ENCODE measurements around the gene DEPDC7.
"Not testable (repeated sequence)": the region's sequence is repeated elsewhere in the genome, so short reads cannot be mapped to it uniquely, and the experiment has no call there.

DEPDC7 gene

DNA sequence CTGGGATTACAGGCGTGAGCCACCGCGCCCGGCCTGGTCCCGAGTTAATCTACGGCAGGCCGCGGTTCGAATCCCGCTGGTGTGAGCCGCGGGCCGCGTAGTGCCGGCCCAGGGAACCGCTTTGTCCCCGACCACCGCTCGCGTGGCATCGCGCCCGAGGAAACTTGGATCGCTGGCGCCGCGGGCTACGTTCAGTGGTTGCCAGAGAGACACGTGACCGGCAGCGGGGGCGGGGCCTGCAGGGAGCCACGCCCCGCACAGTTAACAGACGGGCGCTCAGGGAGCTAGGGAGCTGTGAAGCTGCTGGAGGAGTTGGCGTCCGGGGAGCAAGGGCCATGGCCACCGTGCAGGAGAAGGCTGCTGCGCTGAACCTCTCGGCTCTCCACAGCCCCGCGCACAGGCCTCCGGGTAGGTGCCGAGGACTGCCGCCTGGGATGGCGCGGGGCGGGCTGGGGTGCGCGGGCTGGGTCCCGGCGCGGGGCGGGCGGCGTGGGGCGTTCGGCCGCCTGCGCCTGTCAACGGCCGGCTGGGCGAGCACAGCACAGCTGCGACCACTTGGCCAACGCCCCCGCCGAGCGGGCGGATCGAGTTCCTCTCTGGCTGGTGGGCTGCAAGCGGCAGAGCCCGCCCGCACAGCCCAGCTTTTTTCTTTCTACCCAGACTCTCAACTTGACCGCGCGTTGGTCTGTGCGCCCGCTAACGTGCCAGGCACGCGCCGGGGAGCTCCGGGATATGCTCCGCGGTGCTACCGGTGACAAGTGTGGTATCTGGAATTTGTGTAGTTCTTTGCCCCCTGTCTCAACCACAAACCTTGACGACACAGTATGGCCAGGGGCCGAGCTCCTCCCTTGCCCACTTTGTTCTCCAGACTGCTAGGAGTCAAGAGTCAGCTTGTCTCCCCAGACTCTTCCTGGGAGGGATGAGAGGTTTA, at the start of gene DEPDC7:
Gene DEPDC7, plus strand, starts transcription at position 258 of the 931 bp plus-strand sequence. Its CDS starts 78 bp downstream, at position 336.
- no peak for DNase-seq

DNA sequence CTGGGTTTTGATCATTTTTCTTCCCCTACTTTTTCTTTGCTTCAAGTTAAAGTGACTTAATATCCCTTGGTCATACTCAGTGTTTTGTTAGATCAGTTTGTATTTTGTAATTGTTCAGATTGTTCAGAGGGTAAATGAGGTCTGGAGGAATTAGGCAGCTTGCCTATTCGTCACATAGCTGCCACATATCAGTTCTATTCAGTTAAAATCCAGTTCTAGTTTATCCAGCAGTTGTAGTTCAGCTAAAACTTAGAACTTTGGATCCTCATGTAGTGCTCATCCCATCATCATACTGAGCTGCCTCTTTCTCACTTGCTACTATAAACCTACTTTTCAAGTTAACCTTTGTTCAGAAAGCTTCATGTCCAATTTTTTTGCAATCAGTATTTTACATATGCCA, 47.1 kb upstream of the DEPDC7 start:
- DNase-seq, result no peak

DNA sequence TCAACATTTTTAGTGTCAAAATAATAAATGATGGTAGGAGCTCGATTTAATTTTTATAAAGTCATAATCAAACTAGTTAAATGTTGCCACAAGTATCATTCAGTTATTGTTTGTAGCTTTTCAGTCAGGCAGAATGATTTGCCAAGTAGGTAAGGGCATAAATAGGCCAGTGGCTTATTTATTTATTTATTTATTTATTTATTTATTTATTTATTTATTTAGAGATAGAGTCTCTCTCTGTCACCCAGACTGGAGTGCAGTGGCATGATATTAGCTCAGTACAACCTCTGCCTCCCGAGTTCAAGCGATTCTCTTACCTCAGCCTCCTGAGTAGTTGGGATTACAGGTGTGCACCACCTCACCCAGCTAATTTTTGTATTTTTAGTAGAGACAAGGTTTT, 43.4 kb upstream of the DEPDC7 start:
- not testable (repeated sequence) for DNase-seq

DNA sequence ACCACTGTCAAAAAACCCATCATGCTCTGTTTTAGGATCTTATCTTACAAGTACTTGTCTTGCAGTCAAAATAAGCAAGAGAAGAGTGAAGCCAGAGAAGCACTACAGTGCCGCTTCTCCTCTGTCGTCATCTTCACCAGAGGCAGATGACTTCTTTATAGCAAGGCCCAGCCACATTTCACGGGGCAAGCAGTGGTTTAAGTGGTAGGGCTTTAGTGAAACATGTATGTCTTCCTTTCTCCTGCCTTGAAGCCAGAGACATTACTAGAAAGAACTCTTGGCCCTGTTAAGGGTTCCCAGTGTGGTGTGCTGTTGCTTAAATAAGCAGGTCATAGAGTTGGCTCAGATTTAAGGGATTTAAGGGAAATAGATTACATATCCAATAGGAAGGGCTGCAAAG, 42.9 kb upstream of the DEPDC7 start:
- no peak for DNase-seq

DNA sequence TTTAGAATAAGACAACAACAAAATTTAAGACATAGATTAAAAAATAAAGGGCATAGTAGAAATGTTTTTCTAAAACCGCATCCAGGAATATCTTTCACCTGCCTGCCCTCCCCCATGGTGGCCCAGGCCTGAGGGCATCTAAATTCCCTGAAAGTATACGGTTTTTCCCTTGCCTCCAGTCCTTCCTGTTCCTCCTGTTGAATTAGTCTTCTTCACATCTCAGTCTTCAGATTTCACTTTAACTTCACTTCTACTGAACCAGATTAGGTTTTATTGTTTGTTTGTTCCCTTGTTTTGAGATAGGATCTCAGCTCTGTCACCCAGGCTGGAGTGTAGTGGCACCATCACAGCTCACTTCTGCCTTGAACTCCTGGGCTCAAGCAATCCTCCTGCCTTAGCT, 33.1 kb upstream of the DEPDC7 start:
- DNase-seq, result no peak

DNA sequence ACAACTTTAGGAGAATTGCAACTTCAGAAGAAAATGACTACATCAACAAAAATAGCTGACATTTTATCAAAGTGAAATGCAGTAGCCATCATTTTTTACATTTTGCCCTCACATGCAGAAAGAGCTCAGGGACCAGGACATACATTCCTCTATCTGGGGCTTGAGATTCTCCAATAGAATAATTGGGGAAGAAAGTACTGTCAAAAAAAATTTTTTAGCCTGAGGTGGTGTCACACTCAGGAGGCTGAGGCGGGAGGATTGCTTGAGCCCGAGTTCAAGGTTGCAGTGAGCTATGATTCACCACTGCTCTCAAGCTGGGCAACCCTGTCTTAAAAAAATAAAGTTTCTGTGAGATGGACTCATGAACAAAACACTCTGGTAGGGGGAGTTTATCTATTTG, 32.2 kb upstream of the DEPDC7 start:
- no peak for DNase-seq

DNA sequence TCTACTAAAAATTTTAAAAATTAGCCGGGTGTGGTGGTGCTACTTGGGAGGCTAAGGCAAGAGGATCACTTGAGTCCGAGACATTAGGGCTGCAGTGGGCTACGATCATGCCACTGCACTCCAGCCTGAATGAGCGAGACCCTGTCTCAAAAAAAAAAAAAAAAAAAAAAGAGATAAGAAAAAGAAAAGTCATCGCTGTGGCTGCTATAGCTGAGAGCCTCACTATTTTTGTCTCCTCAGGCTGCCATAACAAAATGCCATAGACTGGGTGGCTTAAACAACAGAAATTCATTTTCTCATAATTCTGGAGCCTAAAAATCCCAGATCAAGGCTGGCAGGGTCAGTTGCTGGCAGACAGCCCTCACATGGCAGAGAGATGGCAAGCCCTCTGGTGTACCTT, 30.1 kb upstream of the DEPDC7 start:
- DNase-seq, result no peak

DNA sequence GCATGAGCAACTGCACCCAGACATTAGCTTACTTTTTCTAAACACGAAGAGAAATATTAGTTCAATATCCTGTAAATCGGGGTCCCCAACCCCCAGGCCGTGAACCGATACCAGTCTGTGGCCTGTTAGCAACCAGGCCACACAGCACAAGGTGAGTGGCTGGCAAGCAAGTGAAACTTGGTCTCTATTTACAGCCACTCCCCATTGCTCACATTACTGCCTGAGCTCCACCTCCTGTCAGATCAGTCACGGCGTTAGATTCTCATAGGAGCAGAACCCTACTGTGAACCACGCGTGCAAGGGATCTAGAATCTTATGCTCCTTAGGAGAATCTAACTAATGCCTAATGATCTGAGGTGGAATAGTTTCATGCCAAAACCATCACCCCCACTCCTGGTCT, 27.8 kb upstream of the DEPDC7 start:
- no peak for DNase-seq

DNA sequence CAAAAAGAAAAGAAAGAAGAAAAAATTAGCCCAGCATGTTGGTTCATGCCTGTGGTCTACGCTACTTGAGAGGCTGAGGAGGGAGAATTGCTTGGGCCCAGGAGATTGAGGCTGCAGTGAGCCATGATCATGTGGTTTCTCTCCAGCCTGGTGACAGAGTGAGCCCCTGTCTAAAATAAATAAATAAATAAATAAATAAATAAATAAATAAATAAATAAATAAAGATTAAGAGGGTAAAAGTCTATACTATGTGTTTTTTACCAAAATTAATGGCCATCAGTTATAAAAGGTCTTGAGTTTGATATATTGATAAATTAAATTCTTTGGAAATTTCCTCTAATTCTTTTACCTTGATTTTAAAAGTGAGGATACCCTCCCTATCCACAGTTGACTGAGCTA, 25.2 kb upstream of the DEPDC7 start:
- no peak for DNase-seq

DNA sequence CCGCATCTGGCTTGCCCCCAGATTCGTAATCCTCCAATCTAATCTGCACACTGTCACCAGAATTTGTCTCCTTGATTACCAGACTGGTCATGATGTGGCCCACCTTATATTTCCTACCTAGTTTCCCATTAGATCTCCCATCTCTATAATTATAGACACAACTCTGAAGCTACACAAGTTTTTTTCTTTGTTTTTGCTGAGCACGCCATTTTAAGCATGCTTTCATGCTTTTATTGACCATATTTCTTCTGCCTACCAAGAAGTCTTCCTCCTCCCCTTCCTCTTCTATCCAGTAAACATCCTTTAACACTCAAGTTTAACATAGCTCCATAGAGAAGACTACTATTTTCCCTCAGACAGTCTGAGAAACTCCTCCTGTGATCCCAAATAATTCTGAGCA, 24.3 kb upstream of the DEPDC7 start:
- no peak for DNase-seq

DNA sequence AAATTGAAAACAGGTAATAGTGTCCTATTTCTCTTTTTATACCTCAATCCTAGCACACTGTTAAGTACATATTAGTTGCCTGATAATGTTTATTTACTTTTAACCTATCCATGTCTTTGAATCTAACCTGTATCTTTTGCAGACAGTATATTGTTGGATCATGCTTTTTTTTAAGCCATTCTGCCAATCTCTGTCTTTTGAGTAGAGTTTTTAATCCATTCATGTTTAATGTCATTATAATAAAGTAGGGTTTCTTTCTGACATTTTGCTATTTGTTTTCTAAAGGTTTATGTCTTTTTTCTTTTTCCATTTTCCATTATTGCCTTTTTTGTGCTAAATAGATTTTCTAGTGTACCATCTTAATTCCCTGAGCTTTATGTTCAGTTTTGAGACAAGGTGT, 23.8 kb upstream of the DEPDC7 start:
- DNase-seq, result no peak

DNA sequence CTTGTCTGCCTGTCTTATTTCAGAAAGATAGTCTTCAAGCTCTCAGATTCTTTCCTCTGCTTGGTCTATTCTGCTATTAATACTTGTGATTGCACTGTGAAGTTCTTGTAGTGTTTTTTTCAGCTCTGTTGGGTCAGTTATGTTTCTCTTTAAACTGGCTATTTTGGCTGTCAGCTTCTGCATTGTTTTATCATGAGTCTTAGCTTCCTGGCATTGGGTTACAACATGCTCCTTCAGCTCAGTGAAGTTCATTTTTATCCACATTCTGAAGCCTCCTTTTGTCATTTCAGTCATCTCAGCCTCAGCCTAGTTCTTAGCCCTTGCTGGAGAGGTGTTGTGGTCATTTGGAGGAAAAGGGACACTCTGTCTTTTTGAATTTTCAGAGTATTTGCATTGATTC, 15.5 kb upstream of the DEPDC7 start:
- DNase-seq, result no peak

DNA sequence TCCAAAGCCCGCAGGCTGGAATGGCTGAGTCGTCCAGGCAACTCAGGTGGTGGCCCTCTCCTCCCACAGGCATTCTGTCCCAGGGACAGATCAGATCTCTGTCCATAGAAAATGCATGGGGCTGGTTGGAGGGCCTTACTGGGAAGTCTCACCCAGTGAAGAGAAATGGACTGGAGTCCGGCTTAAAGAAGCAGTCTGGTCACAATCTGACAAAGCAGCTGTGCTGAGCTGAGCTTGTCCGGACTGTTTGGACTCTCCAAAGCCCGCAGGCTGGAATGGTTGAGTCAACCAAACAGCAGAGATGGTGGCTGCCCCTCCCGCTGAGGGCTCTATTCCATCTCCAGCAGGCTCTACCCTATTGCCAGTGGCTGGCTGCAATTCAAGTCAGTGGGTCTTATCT, 14.4 kb upstream of the DEPDC7 start:
- DNase-seq, result no peak

DNA sequence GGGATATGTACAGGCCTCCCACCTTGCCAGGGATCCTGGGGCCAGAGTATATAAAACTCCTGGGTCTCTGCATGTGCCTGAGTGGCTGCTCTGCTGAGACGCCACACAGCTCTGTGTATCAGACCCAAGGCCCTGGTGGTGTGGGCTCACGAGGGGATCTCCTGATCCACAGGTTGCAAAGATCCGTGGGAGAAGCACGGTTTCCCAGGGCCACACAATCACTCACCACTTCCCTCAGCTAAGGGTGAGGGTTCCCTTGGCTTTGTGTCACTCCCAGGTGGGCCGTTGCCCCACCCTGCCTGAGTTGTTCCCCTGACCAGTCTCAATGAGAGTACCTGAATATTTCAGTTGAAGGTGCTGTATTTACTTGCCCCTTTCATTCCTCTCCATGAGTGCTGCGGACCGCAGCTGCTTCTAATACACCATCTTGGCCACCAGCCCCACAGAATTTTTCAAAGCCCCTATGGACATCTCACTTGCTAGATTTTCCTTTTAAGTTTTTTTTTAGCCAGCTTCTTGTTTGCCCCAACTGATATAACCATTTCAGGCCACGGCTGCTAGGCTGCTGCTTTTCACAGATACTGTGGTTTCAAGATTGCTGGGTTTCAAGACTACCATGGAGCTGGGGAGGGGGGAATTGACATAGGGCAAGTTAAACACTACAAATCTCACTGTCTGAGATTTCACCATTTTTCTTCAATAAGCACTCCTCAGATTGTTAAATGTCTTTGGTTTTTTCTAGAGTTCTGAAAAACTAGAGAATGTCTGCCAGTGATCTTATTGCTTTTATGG, 13.7 kb upstream of the DEPDC7 start:
- no peak for DNase-seq

DNA sequence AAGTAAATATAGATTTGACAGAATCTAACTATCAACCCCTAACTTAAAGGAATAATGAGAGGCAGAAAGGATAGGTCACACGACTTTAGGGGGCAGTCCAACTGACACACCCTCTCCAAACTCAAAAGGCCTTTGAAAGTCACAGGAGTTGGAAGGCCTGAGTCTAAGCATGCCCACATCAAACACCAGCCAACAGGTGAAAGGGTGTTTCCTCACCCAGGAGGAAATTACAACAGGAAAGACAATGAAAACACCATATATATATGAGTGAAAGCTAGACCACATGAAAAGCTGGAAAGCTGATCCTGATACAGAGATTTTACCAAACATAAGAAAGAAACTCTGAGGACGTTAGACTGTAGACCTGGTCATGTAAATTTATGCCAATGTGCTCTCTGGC, 10.5 kb upstream of the DEPDC7 start:
- no peak for DNase-seq

DNA sequence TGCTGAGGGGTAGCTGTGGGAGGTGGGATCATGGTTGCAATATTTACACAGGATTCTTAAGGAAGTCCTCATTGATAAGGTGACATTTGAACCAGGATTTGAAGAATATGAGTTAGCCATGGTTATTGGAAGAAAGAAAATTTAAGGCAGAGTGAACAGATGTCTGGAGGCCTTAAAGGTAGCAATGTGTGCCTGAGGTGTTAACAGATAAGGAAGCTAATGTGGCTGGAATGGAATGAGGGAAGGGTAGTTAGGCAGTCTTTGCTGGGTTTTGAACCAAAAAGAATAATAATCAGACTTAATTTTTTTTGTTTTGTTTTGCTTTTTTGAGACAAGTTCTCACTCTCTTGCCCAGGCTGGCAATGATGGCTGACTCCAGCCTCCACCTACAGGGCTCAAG, 9.7 kb upstream of the DEPDC7 start:
- no peak for DNase-seq

DNA sequence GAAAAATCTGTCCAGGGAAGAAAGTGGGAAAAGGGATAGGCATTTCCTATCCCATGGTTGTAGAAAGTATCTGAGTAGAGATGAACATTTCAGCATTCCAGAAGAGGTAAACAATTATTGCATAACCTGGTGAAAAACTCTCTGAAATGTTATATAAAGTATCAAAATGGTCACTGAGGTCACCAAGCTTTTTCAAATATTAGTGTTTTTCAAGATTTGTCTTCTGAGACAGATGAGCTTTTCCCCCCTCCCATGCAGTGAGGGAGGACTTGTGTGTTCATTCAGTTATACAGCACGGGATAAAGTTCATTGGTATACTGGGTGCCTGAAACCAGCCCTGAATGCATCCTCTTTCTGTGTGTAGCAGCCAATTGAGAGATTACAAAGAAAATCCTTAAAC, 1.9 kb upstream of the DEPDC7 start:
- no peak for DNase-seq

DNA sequence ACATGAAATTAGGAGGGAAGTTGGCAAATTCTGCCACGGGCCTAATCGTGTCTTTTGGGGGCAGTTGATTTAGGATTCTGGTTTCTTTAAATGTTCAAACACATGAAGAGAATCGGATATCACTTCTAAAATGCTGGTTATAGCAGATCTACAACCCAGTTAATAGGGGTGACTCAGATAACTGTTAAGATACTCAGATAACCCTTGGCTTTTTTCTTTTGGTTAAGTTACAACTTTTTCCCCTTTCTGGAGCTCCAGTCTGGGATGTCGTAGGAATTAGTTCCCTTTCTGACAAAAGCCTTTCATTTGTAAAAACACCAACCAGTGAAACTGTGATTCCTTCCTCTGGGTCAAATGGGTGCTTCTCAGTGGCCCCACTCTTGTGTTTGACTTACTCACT, 976 bp downstream of the DEPDC7 start:
- no peak for DNase-seq

DNA sequence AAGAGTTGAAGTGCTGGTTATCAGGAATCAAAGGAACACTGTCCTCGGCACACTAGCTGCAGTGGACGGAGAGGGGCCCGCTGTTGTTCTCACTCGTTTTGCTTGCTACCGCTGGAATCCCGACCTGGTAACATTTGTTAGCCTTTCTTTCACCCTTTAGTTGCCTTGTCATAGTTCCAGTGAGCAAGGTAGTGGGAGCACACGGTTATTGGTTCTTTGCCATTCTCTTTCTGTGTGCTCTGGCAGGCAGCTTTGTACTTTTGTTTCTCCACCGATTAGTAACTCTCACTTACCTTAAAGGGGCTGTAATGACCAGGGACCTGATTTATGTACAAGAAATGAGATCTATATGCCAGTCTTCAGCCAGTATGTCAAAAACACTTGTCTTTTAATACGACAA, 1.8 kb downstream of the DEPDC7 start:
- DNase-seq, result no peak

DNA sequence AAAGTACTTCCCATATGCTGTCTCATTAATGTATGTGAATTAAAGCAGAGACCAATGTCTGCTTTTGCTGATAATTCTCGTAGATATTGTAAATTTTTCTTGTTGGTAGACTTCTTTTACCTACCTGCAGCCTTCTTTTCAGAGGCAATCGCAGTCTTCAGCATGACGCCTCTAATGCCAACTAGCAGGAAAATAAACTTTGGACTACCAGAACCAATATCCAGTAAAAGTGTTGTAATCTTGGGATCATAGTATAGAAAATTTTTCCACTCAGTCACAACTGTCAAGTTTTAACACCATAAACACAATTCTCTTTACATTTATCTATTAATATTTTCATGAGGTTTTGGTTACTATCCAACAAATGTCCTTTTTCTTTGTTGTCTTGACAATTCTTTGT, 2.3 kb downstream of the DEPDC7 start:
- DNase-seq, result no peak

DNA sequence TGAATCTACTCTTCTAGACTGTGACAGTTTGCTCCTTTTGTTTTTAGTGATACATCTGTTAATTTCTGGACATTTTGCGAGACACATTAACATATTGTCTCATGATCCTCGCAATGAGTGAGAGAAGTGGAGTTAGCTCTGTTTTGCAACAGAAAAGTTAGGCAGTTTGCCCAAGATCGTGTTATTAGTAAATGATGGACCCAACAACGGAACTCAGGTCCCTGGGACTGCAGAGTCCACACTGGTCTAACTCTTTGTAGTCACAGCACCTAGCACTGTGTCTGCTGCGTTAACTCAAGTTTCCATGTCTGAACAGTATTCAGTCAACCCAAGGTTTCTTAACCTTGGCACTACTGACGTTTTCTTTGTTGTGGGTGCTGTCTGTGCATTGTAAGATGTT, 3.2 kb downstream of the DEPDC7 start:
- no peak for DNase-seq

DNA sequence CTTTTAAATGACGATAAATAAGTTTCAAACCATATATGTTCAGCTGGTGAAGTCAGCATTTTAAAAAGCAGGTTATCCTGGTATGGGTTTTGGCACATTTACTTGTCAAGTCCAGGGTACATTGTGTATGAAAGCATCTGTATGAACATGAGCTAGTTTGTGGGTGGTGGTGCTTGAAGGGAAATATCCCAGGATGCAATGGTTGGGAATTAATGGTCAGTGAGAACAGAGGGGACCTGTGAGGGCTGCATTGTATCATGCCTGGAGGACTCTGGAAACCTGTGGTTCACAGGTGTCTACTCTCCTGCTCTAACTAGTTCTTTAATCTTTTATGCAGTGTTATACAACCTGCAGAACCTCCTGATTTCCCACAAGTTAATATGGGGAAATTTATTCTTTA, 5.8 kb downstream of the DEPDC7 start:
- no peak for DNase-seq

DNA sequence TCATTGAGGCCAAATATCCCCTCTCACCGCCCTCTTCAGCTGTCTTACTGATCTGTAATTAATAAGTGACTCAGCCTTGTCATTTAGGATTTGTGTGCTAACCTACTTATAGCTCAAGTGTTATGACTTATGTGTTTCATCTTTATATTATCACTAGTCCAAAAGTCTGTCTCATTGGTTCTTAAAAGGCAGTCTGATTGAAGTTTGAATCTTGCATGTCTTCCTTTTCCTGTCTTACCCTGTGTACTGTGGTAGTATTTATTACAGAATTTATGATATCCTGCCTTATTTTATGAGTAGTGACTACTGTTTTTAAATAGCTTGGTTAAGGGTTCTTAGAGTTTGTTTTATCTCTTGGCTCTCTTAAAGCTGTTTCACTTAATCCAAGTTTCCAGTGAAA, 6.3 kb downstream of the DEPDC7 start:
- DNase-seq, result no peak

DNA sequence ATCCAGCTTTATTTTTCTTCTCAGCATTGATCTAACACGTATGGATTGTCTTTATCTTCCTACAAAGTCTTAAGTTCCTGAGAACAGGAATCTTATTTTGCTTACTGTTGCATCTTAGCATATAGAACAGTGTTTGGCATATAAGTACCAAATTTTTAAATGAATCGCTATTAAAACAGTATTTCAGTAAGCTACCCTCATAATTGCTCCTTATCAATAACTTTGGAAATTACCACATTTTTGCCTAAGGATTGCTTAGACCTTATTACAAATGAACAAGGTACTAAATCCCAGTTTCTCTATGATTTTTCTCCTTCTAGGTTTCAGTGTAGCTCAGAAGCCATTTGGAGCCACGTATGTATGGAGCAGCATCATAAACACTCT, 9.7 kb downstream of the DEPDC7 start:
- no peak for DNase-seq

All from cortex of kidney (tissue), 1 donor.